Trophoblast cell (in vitro differentiated cells and primary cell): ENCODE measurements around the gene JUND.

Experiments
- DNase-seq, 2 donors: peaks; one replicate each; pipeline ENCODE4 v3.0.0-alpha.2; 2016
- H2AFZ ChIP-seq: 2 replicates; pipeline ENCODE4 v1.6.1; 2013; ENCODE audit warnings: low read length, moderate library complexity, mild to moderate bottlenecking; ENCODE audit not compliant: insufficient read depth, poor library complexity
- H2AK5ac ChIP-seq: 2 replicates; pipeline ENCODE4 v1.6.1; 2013; ENCODE audit warnings: mild to moderate bottlenecking, low read length
- H2BK120ac ChIP-seq: 2 replicates; pipeline ENCODE4 v1.6.1; 2013; ENCODE audit warnings: low read length, mild to moderate bottlenecking, moderate library complexity; ENCODE audit not compliant: insufficient read depth, poor library complexity
- H2BK12ac ChIP-seq: 2 replicates; pipeline ENCODE4 v1.6.1; 2013; ENCODE audit warnings: mild to moderate bottlenecking, low read length, moderate library complexity
- H2BK5ac ChIP-seq: 2 replicates; pipeline ENCODE4 v1.6.1; 2013; ENCODE audit warnings: low read length, low read depth, moderate library complexity, mild to moderate bottlenecking; ENCODE audit not compliant: poor library complexity
- H3K14ac ChIP-seq: 2 replicates; pipeline ENCODE4 v1.6.1; 2013; ENCODE audit warnings: mild to moderate bottlenecking, low read length
- H3K18ac ChIP-seq: 2 replicates; pipeline ENCODE4 v1.6.1; 2013; ENCODE audit warnings: mild to moderate bottlenecking, low read length
- H3K23ac ChIP-seq: 2 replicates; pipeline ENCODE4 v1.6.1; 2013; ENCODE audit warnings: low read length
- H3K27ac ChIP-seq: 2 replicates; pipeline ENCODE4 v1.5.1; 2013; ENCODE audit warnings: low read depth, mild to moderate bottlenecking, inconsistent platforms, low read length, moderate library complexity
- H3K27me3 ChIP-seq: 2 replicates; pipeline ENCODE4 v1.6.1; 2013; ENCODE audit warnings: inconsistent platforms, mild to moderate bottlenecking, low read length, moderate library complexity; ENCODE audit not compliant: insufficient read depth
- H3K36me3 ChIP-seq, 2 experiments: 1 replicate in 1 of 2; 2 replicates in 1 of 2; pipeline ENCODE4 v1.6.1; 2013; ENCODE audit warnings: low read length in 2 of 2, mild to moderate bottlenecking in 2 of 2, moderate library complexity in 1 of 2; ENCODE audit not compliant: insufficient read depth in 2 of 2, control insufficient read depth in 1 of 2
- H3K4ac ChIP-seq: 2 replicates; pipeline ENCODE4 v1.6.1; 2013; ENCODE audit warnings: low read depth, mild to moderate bottlenecking, low read length, moderate library complexity
- H3K4me1 ChIP-seq, 2 experiments: 1 replicate in 1 of 2; 2 replicates in 1 of 2; pipeline ENCODE4 v1.6.1; 2013; ENCODE audit warnings: low read length in 2 of 2, mild to moderate bottlenecking in 2 of 2, moderate library complexity in 1 of 2; ENCODE audit not compliant: insufficient read depth in 2 of 2, control insufficient read depth in 1 of 2
- H3K4me2 ChIP-seq: 2 replicates; pipeline ENCODE4 v1.6.1; 2013; ENCODE audit warnings: inconsistent platforms, mild to moderate bottlenecking, low read length, moderate library complexity
- H3K4me3 ChIP-seq: 2 replicates; pipeline ENCODE4 v1.5.1; 2013; ENCODE audit warnings: mild to moderate bottlenecking, low read depth, low read length, inconsistent platforms
- H3K79me1 ChIP-seq: one replicate; pipeline ENCODE4 v1.6.1; 2013; ENCODE audit warnings: low read length
- H3K79me2 ChIP-seq: 2 replicates; pipeline ENCODE4 v1.6.1; 2013; ENCODE audit warnings: low read length, mild to moderate bottlenecking; ENCODE audit not compliant: control insufficient read depth, insufficient read depth, poor library complexity
- H3K9ac ChIP-seq: 2 replicates; pipeline ENCODE4 v1.6.1; 2013; ENCODE audit warnings: mild to moderate bottlenecking, low read length
- H3K9me3 ChIP-seq: 2 replicates; pipeline ENCODE4 v1.6.1; 2013; ENCODE audit warnings: low read depth, mild to moderate bottlenecking, control low read depth, inconsistent platforms, low read length; ENCODE audit not compliant: insufficient read depth
- H4K12ac ChIP-seq: 2 replicates; pipeline ENCODE4 v1.6.1; 2013; ENCODE audit warnings: low read depth, mild to moderate bottlenecking, low read length, moderate library complexity
- H4K8ac ChIP-seq: 2 replicates; pipeline ENCODE4 v1.6.1; 2013; ENCODE audit warnings: low read depth, mild to moderate bottlenecking, low read length, moderate library complexity
- H4K91ac ChIP-seq: one replicate; pipeline ENCODE4 v1.6.1; 2013; ENCODE audit warnings: low read depth, mild to moderate bottlenecking, low read length, moderate library complexity
- WGBS: extraction: QIAGEN DNeasy Blood & Tissue Kit; methylation state at CpG from one replicate; pipeline ENCODE4 v1.1.7; 2013; ENCODE audit warnings: missing lambda C conversion rate; ENCODE audit not compliant: insufficient read length, insufficient coverage; ENCODE audit errors: extremely low coverage; 5-methylcytosine and 5-hydroxymethylcytosine counted together

Gene JUND

GRCh38 chr19:18282788-18283141 lies 1.3 kb upstream of the JUND start:
- H3K18ac ChIP-seq, result peak overlapping the region; percentile 94
- H3K4me3 ChIP-seq, result peak overlapping the region; percentile 56
- H3K14ac ChIP-seq, result peak overlapping the region; percentile 91
- no CpG with 5 or more reads among the region's 4 CpGs for WGBS
- peak overlapping the region; percentile 88 for H4K12ac ChIP-seq
- no peaks in the 10 kb centered on the region for H3K27me3 ChIP-seq
- peak overlapping the region; percentile 86 for H3K4me2 ChIP-seq
- H2BK12ac ChIP-seq, result peak overlapping the region; percentile 94
- H4K91ac ChIP-seq, result peak overlapping the region; percentile 97
- no peaks in the 10 kb centered on the region for H3K9me3 ChIP-seq
- H2BK120ac ChIP-seq, result peak overlapping the region; percentile 94
- peak overlapping the region; percentile 92 for H2BK5ac ChIP-seq
- peak overlapping the region; percentile 86 for H3K9ac ChIP-seq
- no peak for DNase-seq
- peak overlapping the region; percentile 100 for H3K27ac ChIP-seq
- no peak overlapping the region for H3K23ac ChIP-seq
- H2AFZ ChIP-seq, result peak overlapping the region; percentile 32
- peaks cover 32 to 33% of the 10 kb centered on the region in 2 experiments for H3K4me1 ChIP-seq
- H4K8ac ChIP-seq, result peak overlapping the region; percentile 82
- H3K36me3 ChIP-seq, result peaks cover 15 to 20% of the 10 kb centered on the region in 2 experiments
- peaks cover 35% of the 10 kb centered on the region for H3K79me2 ChIP-seq
- peaks cover 43% of the 10 kb centered on the region for H3K79me1 ChIP-seq
- peak overlapping the region; percentile 97 for H2AK5ac ChIP-seq
- peak overlapping the region; percentile 87 for H3K4ac ChIP-seq

- Histone ChIP-seq H3K79me2 (peaks cover 35% of the 10 kb centered on the region), H3K27ac (peak overlapping the region; percentile 100), H3K9ac (peak overlapping the region; percentile 86), H3K4me2 (peak overlapping the region; percentile 86), H3K9me3 (no peaks in the 10 kb centered on the region), H4K91ac (peak overlapping the region; percentile 97), H3K27me3 (no peaks in the 10 kb centered on the region), H2AFZ (peak overlapping the region; percentile 32), H2AK5ac (peak overlapping the region; percentile 97), H4K12ac (peak overlapping the region; percentile 88), H3K4me1 (peaks cover 26 to 27% of the 10 kb centered on the region in 2 experiments), H2BK5ac (peak overlapping the region; percentile 92), H2BK120ac (peak overlapping the region; percentile 94), H4K8ac (peak overlapping the region; percentile 82), H3K4ac (peak overlapping the region; percentile 87), H3K36me3 (peaks cover 15 to 20% of the 10 kb centered on the region in 2 experiments), H2BK12ac (peak overlapping the region; percentile 94), H3K79me1 (peaks cover 38% of the 10 kb centered on the region), H3K14ac (peak overlapping the region; percentile 91), H3K4me3 (peak overlapping the region; percentile 56), H3K23ac (no peak overlapping the region), H3K18ac (peak overlapping the region; percentile 94)
- DNase-seq, result no peak
- WGBS, result no CpG with 5 or more reads among the region's 27 CpGs
Measured at GRCh38 chr19:18282021-18282787, 782 bp upstream of the JUND start.

- peak overlapping the region; percentile 79 for H2BK120ac ChIP-seq
- peaks cover 23 to 30% of the 10 kb centered on the region in 2 experiments for H3K36me3 ChIP-seq
- peak overlapping the region; percentile 99 for H2AK5ac ChIP-seq
- H3K4me2 ChIP-seq, result peak overlapping the region; percentile 93
- peak overlapping the region; percentile 93 for H4K8ac ChIP-seq
- peak overlapping the region; percentile 100 for H3K18ac ChIP-seq
- H3K4me1 ChIP-seq, result peaks cover 20 to 25% of the 10 kb centered on the region in 2 experiments
- no peaks in the 10 kb centered on the region for H3K9me3 ChIP-seq
- peaks cover 29% of the 10 kb centered on the region for H3K79me1 ChIP-seq
- no peak overlapping the region for H3K23ac ChIP-seq
- peaks cover 35% of the 10 kb centered on the region for H3K79me2 ChIP-seq
- peak overlapping the region; percentile 20 for H2BK12ac ChIP-seq
- peak overlapping the region; percentile 91 for H4K12ac ChIP-seq
- peak overlapping the region; percentile 98 for H4K91ac ChIP-seq
- H3K9ac ChIP-seq, result peak overlapping the region; percentile 95
- H3K27ac ChIP-seq, result peak overlapping the region; percentile 99
- H2BK5ac ChIP-seq, result peak overlapping the region; percentile 99
- peak; percentile 62 to 79 for DNase-seq
- WGBS, result no CpG with 5 or more reads among the region's 111 CpGs
- peak overlapping the region; percentile 55 for H2AFZ ChIP-seq
- peak overlapping the region; percentile 100 for H3K4ac ChIP-seq
- peak overlapping the region; percentile 93 for H3K4me3 ChIP-seq
- H3K14ac ChIP-seq, result peak overlapping the region; percentile 99
- no peaks in the 10 kb centered on the region for H3K27me3 ChIP-seq
Measured at GRCh38 chr19:18280247-18281081, 958 bp downstream of the JUND start.

- Histone ChIP-seq H3K18ac (peak overlapping the region; percentile 99), H2BK120ac (peak overlapping the region; percentile 79), H3K4me1 (peaks cover 20 to 25% of the 10 kb centered on the region in 2 experiments), H3K4ac (peak overlapping the region; percentile 100), H4K12ac (peak overlapping the region; percentile 91), H3K23ac (no peak overlapping the region), H3K27me3 (no peaks in the 10 kb centered on the region), H3K27ac (peak overlapping the region; percentile 99), H3K79me1 (peaks cover 29% of the 10 kb centered on the region), H4K91ac (peak overlapping the region; percentile 84), H3K4me3 (peak overlapping the region; percentile 93), H3K9me3 (no peaks in the 10 kb centered on the region), H4K8ac (peak overlapping the region; percentile 89), H2BK5ac (peak overlapping the region; percentile 80), H3K14ac (peak overlapping the region; percentile 97), H3K9ac (peak overlapping the region; percentile 95), H3K36me3 (peaks cover 30 to 34% of the 10 kb centered on the region in 2 experiments), H2BK12ac (no peak overlapping the region), H2AFZ (no peak overlapping the region), H3K79me2 (peaks cover 35% of the 10 kb centered on the region), H3K4me2 (peak overlapping the region; percentile 93), H2AK5ac (peak overlapping the region; percentile 85)
- DNase-seq, result peak; percentile 84 to 87
- no CpG with 5 or more reads among the region's 55 CpGs for WGBS
Measured at GRCh38 chr19:18279516-18280246, 1.7 kb downstream of the JUND start.
